HepG2 (cell line): ENCODE data around the gene MCRIP2. TPM values are rescaled to one million over a fixed set of nuclear protein-coding genes. Genes with fewer than 3 reads are reported as not detected.
A peak's percentile ranks its signal among the peaks of the same experiment; 100 is the strongest.

Experiments used
- ERF ChIP-seq: IDR thresholded peaks from 2 replicates; pipeline ENCODE4 v1.6.1; 2018; ENCODE audit warnings: missing biosample characterization, missing genetic modification reagents
- ETV6 ChIP-seq: sonication (generic); formaldehyde crosslinking; conservative IDR thresholded peaks from 2 replicates; pipeline ENCODE4 v1.4.0; 2020; ENCODE audit warnings: missing genetic modification reagents
- FOXA3 ChIP-seq: IDR thresholded peaks from 2 replicates; pipeline ENCODE4 v1.6.1; 2016; ENCODE audit warnings: missing genetic modification reagents, missing compliant biosample characterization
- GABPA ChIP-seq, 2 experiments: IDR thresholded peaks; 2 replicates each; pipeline ENCODE4 v1.6.1; 2011 to 2016; ENCODE audit warnings: low read depth in 2 of 2, low read length in 1 of 2, missing biosample characterization in 1 of 2, missing genetic modification characterization in 1 of 2
- HNRNPK ChIP-seq: fragments of 200-400 bp; formaldehyde crosslinking; IDR thresholded peaks from 2 replicates; pipeline ENCODE4 v1.6.1; 2018; ENCODE audit warnings: low read length, low read depth, moderate library complexity, mild to moderate bottlenecking; ENCODE audit not compliant: poor library complexity, severe bottlenecking
- IRF2 ChIP-seq: IDR thresholded peaks from 2 replicates; pipeline ENCODE4 v1.6.1; 2018; ENCODE audit warnings: missing genetic modification reagents, missing compliant biosample characterization
- MED8 ChIP-seq: sonication (generic); formaldehyde crosslinking; IDR thresholded peaks from 2 replicates; pipeline ENCODE4 v1.8.1; 2023; ENCODE audit warnings: mild to moderate bottlenecking, missing genetic modification reagents; ENCODE audit not compliant: insufficient replicate concordance
- MLX ChIP-seq: IDR thresholded peaks from 2 replicates; pipeline ENCODE4 v1.6.1; 2016
- MTERF4 ChIP-seq: sonication (generic); formaldehyde crosslinking; IDR thresholded peaks from 2 replicates; pipeline ENCODE4 v1.8.0; 2023; ENCODE audit warnings: mild to moderate bottlenecking, missing genetic modification reagents
- NCOR1 ChIP-seq: fragments of 200-600 bp; sonication (generic); IDR thresholded peaks from 2 replicates; pipeline ENCODE4 v1.7.0; 2017; ENCODE audit warnings: antibody characterized with exemption, low read length, borderline replicate concordance
- PBX3 ChIP-seq: sonication (generic); formaldehyde crosslinking; IDR thresholded peaks from 2 replicates; pipeline ENCODE4 v1.8.1; 2023; ENCODE audit warnings: missing genetic modification reagents, inconsistent platforms, borderline replicate concordance
- PHF20 ChIP-seq: sonication (generic); formaldehyde crosslinking; IDR thresholded peaks from 2 replicates; pipeline ENCODE4 v1.5.0; 2020; ENCODE audit warnings: mild to moderate bottlenecking, missing genetic modification reagents
- PHF21A ChIP-seq: sonication (generic); formaldehyde crosslinking; IDR thresholded peaks from 2 replicates; pipeline ENCODE4 v1.5.0; 2020; ENCODE audit warnings: mild to moderate bottlenecking, missing genetic modification reagents
- UBTF ChIP-seq: sonication (generic); formaldehyde crosslinking; IDR thresholded peaks from 2 replicates; pipeline ENCODE4 v1.4.0; 2020; ENCODE audit warnings: mild to moderate bottlenecking, missing genetic modification reagents
- ZNF350 ChIP-seq: sonication (generic); formaldehyde crosslinking; IDR thresholded peaks from 2 replicates; pipeline ENCODE4 v1.4.0; 2020; ENCODE audit warnings: mild to moderate bottlenecking, low read depth, missing genetic modification reagents, borderline replicate concordance
- ZNF589 ChIP-seq: sonication (generic); formaldehyde crosslinking; conservative IDR thresholded peaks from 2 replicates; pipeline ENCODE4 v1.8.0; 2022; ENCODE audit warnings: mild to moderate bottlenecking, moderate library complexity, missing genetic modification reagents
- ZNF615 ChIP-seq: sonication (generic); formaldehyde crosslinking; IDR thresholded peaks from 2 replicates; pipeline ENCODE4 v1.5.0; 2020; ENCODE audit warnings: mild to moderate bottlenecking, missing genetic modification reagents, borderline replicate concordance
- ZNF713 ChIP-seq: sonication (generic); formaldehyde crosslinking; IDR thresholded peaks from 2 replicates; pipeline ENCODE4 v1.4.0; 2020; ENCODE audit warnings: mild to moderate bottlenecking, missing genetic modification reagents
- ZSCAN22 ChIP-seq: sonication (generic); formaldehyde crosslinking; IDR thresholded peaks from 2 replicates; pipeline ENCODE4 v1.4.0; 2020; ENCODE audit warnings: mild to moderate bottlenecking, missing genetic modification reagents
- polyA plus RNA-seq, 8 experiments: library from polyadenylated mRNA; depleted of rRNA in 3 of 8; stranded (reverse) in 7 of 8; unstranded in 1 of 8; fragments of >200 nt; fragmentation: Illumina TruSeq in 4 of 8; extraction: Trizol in 4 of 8; gene quantifications; 2 replicates each; pipeline versions ENCODE4 v1.2.1 to v1.2.3, GENCODE V29; 2011 to 2016; ENCODE audit warnings: low read depth in 4 of 8, missing spikeins in 1 of 8, mixed read lengths in 1 of 8; ENCODE audit not compliant: insufficient read depth in 1 of 8
- total RNA-seq, 5 experiments: library from RNA; depleted of rRNA; stranded (reverse); fragments of >200 nt; fragmentation: Illumina TruSeq; extraction: Trizol; gene quantifications; 2 replicates each; pipeline ENCODE4 v1.2.3, GENCODE V29; 2016; ENCODE audit warnings: low read depth in 1 of 5
- TF ChIP-seq, protein P1 (sequence below), 2 experiments: IDR thresholded peaks; 2 replicates each; pipeline ENCODE4 v1.6.1; 2011 to 2012; ENCODE audit warnings: low read length in 2 of 2, borderline replicate concordance in 1 of 2, low read depth in 1 of 2, mild to moderate bottlenecking in 1 of 2, moderate library complexity in 1 of 2

MCRIP2 gene
- total and polyA plus RNA-seq, 2 of the 13 experiments (the other 11 are each of a cell fraction or from before 2014, with no cell fraction given) = 39.6 to 76.7 TPM

- 0 out of 2 replicates have a peak, but pooled peaks have one; percentile 26 for TF ChIP-seq ZNF589 (CRISPR knock-in tag)
- TF ChIP-seq PBX3 (CRISPR knock-in tag) = no peak
- TF ChIP-seq ZNF713 (CRISPR knock-in tag) = no peak
- no peak for TF ChIP-seq NCOR1
- TF ChIP-seq ZNF350 (CRISPR knock-in tag) = no peak
- TF ChIP-seq ZSCAN22 (CRISPR knock-in tag) = no peak
- no peak for TF ChIP-seq MTERF4
- TF ChIP-seq HNRNPK = no peak
- no peak for TF ChIP-seq MLX
- TF ChIP-seq GABPA (IDR thresholded peaks at IDR 0.05; ENCODE audit: low read depth, low read length) = no peak
- TF ChIP-seq GABPA (CRISPR knock-in tag; IDR thresholded peaks at IDR 0.05; ENCODE audit: low read depth) = no peak
- TF ChIP-seq, protein P1, sequence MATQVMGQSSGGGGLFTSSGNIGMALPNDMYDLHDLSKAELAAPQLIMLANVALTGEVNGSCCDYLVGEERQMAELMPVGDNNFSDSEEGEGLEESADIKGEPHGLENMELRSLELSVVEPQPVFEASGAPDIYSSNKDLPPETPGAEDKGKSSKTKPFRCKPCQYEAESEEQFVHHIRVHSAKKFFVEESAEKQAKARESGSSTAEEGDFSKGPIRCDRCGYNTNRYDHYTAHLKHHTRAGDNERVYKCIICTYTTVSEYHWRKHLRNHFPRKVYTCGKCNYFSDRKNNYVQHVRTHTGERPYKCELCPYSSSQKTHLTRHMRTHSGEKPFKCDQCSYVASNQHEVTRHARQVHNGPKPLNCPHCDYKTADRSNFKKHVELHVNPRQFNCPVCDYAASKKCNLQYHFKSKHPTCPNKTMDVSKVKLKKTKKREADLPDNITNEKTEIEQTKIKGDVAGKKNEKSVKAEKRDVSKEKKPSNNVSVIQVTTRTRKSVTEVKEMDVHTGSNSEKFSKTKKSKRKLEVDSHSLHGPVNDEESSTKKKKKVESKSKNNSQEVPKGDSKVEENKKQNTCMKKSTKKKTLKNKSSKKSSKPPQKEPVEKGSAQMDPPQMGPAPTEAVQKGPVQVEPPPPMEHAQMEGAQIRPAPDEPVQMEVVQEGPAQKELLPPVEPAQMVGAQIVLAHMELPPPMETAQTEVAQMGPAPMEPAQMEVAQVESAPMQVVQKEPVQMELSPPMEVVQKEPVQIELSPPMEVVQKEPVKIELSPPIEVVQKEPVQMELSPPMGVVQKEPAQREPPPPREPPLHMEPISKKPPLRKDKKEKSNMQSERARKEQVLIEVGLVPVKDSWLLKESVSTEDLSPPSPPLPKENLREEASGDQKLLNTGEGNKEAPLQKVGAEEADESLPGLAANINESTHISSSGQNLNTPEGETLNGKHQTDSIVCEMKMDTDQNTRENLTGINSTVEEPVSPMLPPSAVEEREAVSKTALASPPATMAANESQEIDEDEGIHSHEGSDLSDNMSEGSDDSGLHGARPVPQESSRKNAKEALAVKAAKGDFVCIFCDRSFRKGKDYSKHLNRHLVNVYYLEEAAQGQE (IDR thresholded peaks at IDR 0.05; ENCODE audit: borderline replicate concordance in 1 of 2, low read depth in 1 of 2, low read length in 2 of 2) = no peak
- TF ChIP-seq PHF21A (CRISPR knock-in tag) = 0 out of 2 replicates have a peak, but pooled peaks have one; percentile 10
- TF ChIP-seq ETV6 (CRISPR knock-in tag) = no peak
- TF ChIP-seq PHF20 = no peak
- TF ChIP-seq FOXA3 = no peak
- TF ChIP-seq MED8 (CRISPR knock-in tag) = no peak
- no peak; the same call in 1 of the 2 replicates for TF ChIP-seq UBTF (CRISPR knock-in tag)
- TF ChIP-seq ZNF615 (CRISPR knock-in tag) = no peak
- TF ChIP-seq ERF (CRISPR knock-in tag) = no peak
- no peak for TF ChIP-seq IRF2 (CRISPR knock-in tag)
Observed at GRCh38 chr16:629833-630248, 11.8 kb upstream of the MCRIP2 start (continued).
